H1 (cell line): ENCODE results near the gene YIF1A. TPM values are rescaled to one million over a fixed set of nuclear protein-coding genes. Genes with fewer than 3 reads are reported as not detected.

ENCODE experiments used
- CTCF ChIA-PET: fragments of 300-600 bp; sonication (Branson Sonifier 250); formaldehyde crosslinking; loops from one replicate; lab custom pipeline; 2021; ENCODE audit not compliant: partially characterized antibody; lab: Charles Lee
- POLR2A ChIA-PET: fragments of 300-600 bp; sonication (Branson Sonifier 250); formaldehyde crosslinking; loops from one replicate; lab custom pipeline; 2021; ENCODE audit warnings: inconsistent platforms; ENCODE audit not compliant: partially characterized antibody; lab: Charles Lee
- DNase-seq, 2 experiments: peaks; one replicate each; pipeline versions ENCODE4 v3.0.0 to v3.0.0-alpha.2; 2010 to 2022; ENCODE audit warnings: low spot score in 2 of 2, low read depth in 1 of 2, mixed read lengths in 1 of 2
- FAIRE-seq: peaks from 2 replicates; lab custom pipeline; 2011; peaks lifted over from hg19 to GRCh38; lab: Jason Lieb, UNC
- H2AFZ ChIP-seq: 2 replicates; pipeline ENCODE4 v1.8.1; 2012; ENCODE audit warnings: low read length, inconsistent platforms
- H2AK5ac ChIP-seq: 2 replicates; pipeline ENCODE4 v1.6.1; 2013; ENCODE audit warnings: low read depth, low read length
- H2BK120ac ChIP-seq: replicated peaks from 2 replicates; pipeline ENCODE3; 2013; ENCODE audit warnings: low read depth, low read length, inconsistent platforms
- H2BK12ac ChIP-seq: 2 replicates; pipeline ENCODE4 v1.6.1; 2013; ENCODE audit warnings: low read depth, low read length
- H2BK15ac ChIP-seq: 2 replicates; pipeline ENCODE4 v1.6.1; 2013; ENCODE audit warnings: low read length
- H2BK20ac ChIP-seq: 2 replicates; pipeline ENCODE4 v1.6.1; 2013; ENCODE audit warnings: low read length
- H2BK5ac ChIP-seq: 2 replicates; pipeline ENCODE4 v1.6.1; 2013; ENCODE audit warnings: low read depth, low read length
- H3K14ac ChIP-seq: 2 replicates; pipeline ENCODE4 v1.6.1; 2013; ENCODE audit warnings: inconsistent platforms; ENCODE audit not compliant: insufficient read length
- H3K18ac ChIP-seq: 2 replicates; pipeline ENCODE4 v1.6.1; 2013; ENCODE audit warnings: low read length; ENCODE audit errors: extremely low read depth
- H3K23ac ChIP-seq: 2 replicates; pipeline ENCODE4 v1.6.1; 2013; ENCODE audit warnings: inconsistent platforms; ENCODE audit not compliant: insufficient read length
- H3K23me2 ChIP-seq: 2 replicates; pipeline ENCODE4 v1.6.1; 2013; ENCODE audit warnings: low read depth, low read length
- H3K27ac ChIP-seq: 2 replicates; pipeline ENCODE4 v1.6.1; 2011; ENCODE audit warnings: low read depth, low read length, inconsistent platforms
- H3K27me3 ChIP-seq, 4 experiments: replicated peaks in 1 of 4; 1 replicate in 1 of 4; 2 replicates in 3 of 4; pipeline versions ENCODE4 v1.6.1 to v1.8.1; 2011 to 2013; ENCODE audit warnings: low read length in 3 of 4, mild to moderate bottlenecking in 3 of 4, inconsistent platforms in 2 of 4, mixed read lengths in 2 of 4, moderate library complexity in 1 of 4; ENCODE audit not compliant: control insufficient read depth in 3 of 4, insufficient read depth in 3 of 4; ENCODE audit errors: extremely low read depth in 1 of 4
- H3K36me3 ChIP-seq, 4 experiments: 2 replicates each; pipeline versions ENCODE4 v1.6.1 to v1.8.1; 2011 to 2013; ENCODE audit warnings: mild to moderate bottlenecking in 4 of 4, low read length in 3 of 4, moderate library complexity in 2 of 4, control low read depth in 1 of 4, inconsistent platforms in 1 of 4; ENCODE audit not compliant: insufficient read depth in 4 of 4, control insufficient read depth in 2 of 4
- H3K4ac ChIP-seq: replicated peaks from 2 replicates; pipeline ENCODE3; 2013; ENCODE audit warnings: low read length, low read depth, mixed read lengths, inconsistent platforms; ENCODE audit not compliant: insufficient read length
- H3K4me1 ChIP-seq, 4 experiments: replicated peaks in 1 of 4; 1 replicate in 1 of 4; 2 replicates in 3 of 4; pipeline versions ENCODE4 v1.6.1 to v1.8.1; 2011 to 2013; ENCODE audit warnings: low read length in 3 of 4, inconsistent platforms in 2 of 4, mixed read lengths in 1 of 4; ENCODE audit not compliant: insufficient read depth in 4 of 4, control insufficient read depth in 3 of 4
- H3K4me2 ChIP-seq, 2 experiments: 2 replicates each; pipeline versions ENCODE4 v1.6.1 to v1.8.1; 2011 to 2013; ENCODE audit warnings: low read depth in 2 of 2, low read length in 2 of 2, control low read depth in 1 of 2, inconsistent platforms in 1 of 2, mild to moderate bottlenecking in 1 of 2; ENCODE audit not compliant: insufficient read depth in 1 of 2
- H3K4me3 ChIP-seq, 4 experiments: fragments of 200-600, 300-600 bp in 1 of 4; sonication (generic), shearing (Covaris generic), sonication (Bioruptor Twin) in 1 of 4; 2 replicates each; pipeline versions ENCODE4 v1.5.1 to v1.8.1; 2011 to 2016; ENCODE audit warnings: low read length in 4 of 4, low read depth in 3 of 4, control low read depth in 2 of 4, inconsistent platforms in 2 of 4, mild to moderate bottlenecking in 2 of 4, mixed read lengths in 1 of 4, moderate library complexity in 1 of 4; ENCODE audit not compliant: insufficient read depth in 2 of 4; ENCODE audit errors: extremely low read depth in 1 of 4
- H3K56ac ChIP-seq: replicated peaks from 2 replicates; pipeline ENCODE3; 2013; ENCODE audit warnings: low read depth, mild to moderate bottlenecking, mixed read lengths, low read length, inconsistent platforms; ENCODE audit not compliant: insufficient read length
- H3K79me1 ChIP-seq: 2 replicates; pipeline ENCODE4 v1.6.1; 2013; ENCODE audit warnings: low read depth, low read length, control low read depth
- H3K79me2 ChIP-seq, 2 experiments: 2 replicates each; pipeline versions ENCODE4 v1.6.1 to v1.8.1; 2012 to 2013; ENCODE audit warnings: low read length in 2 of 2, mild to moderate bottlenecking in 2 of 2, inconsistent platforms in 1 of 2; ENCODE audit not compliant: insufficient read depth in 2 of 2, control insufficient read depth in 1 of 2
- H3K9ac ChIP-seq, 4 experiments: replicated peaks in 1 of 4; 1 replicate in 1 of 4; 2 replicates in 3 of 4; pipeline versions ENCODE4 v1.6.1 to v1.8.1; 2011 to 2013; ENCODE audit warnings: low read depth in 3 of 4, low read length in 3 of 4, control low read depth in 2 of 4, mild to moderate bottlenecking in 2 of 4, moderate library complexity in 2 of 4, inconsistent platforms in 1 of 4; ENCODE audit errors: extremely low read depth in 1 of 4
- H3K9me3 ChIP-seq, 2 experiments: 2 replicates each; pipeline versions ENCODE4 v1.6.1 to v1.8.1; 2012 to 2013; ENCODE audit warnings: mild to moderate bottlenecking in 2 of 2, moderate library complexity in 2 of 2, control low read depth in 1 of 2, inconsistent platforms in 1 of 2, low read depth in 1 of 2, low read length in 1 of 2, mixed read lengths in 1 of 2; ENCODE audit not compliant: insufficient read depth in 2 of 2
- H4K20me1 ChIP-seq, 2 experiments: replicated peaks in 1 of 2; 2 replicates each; pipeline versions ENCODE3 to v1.8.1; 2011 to 2013; ENCODE audit warnings: inconsistent platforms in 2 of 2, low read length in 2 of 2, mild to moderate bottlenecking in 1 of 2; ENCODE audit not compliant: insufficient read depth in 2 of 2, control insufficient read depth in 1 of 2
- H4K5ac ChIP-seq: 2 replicates; pipeline ENCODE4 v1.6.1; 2013; ENCODE audit warnings: low read length, low read depth, mixed read lengths, inconsistent platforms; ENCODE audit not compliant: insufficient read length
- H4K8ac ChIP-seq: 2 replicates; pipeline ENCODE4 v1.8.0; 2013; ENCODE audit warnings: mild to moderate bottlenecking, moderate library complexity, low read length, inconsistent platforms; ENCODE audit not compliant: insufficient read depth; ENCODE audit errors: extremely low read depth
- H4K91ac ChIP-seq: replicated peaks from 2 replicates; pipeline ENCODE3; 2013; ENCODE audit warnings: low read length, mixed read lengths, inconsistent platforms; ENCODE audit not compliant: insufficient read length
- CBX8 ChIP-seq: fragments of 300-800, 300-1000 bp; sonication (generic); IDR thresholded peaks from 2 replicates; pipeline ENCODE4 v1.7.1; 2016; ENCODE audit warnings: low read depth, low read length, borderline replicate concordance
- CTCF ChIP-seq, 3 experiments: IDR thresholded peaks; 1 replicate in 2 of 3; 2 replicates in 1 of 3; pipeline versions ENCODE4 v1.5.1 to v1.6.1; 2011; ENCODE audit warnings: low read length in 3 of 3, mild to moderate bottlenecking in 3 of 3, inconsistent platforms in 2 of 3, low read depth in 1 of 3, moderate library complexity in 1 of 3; ENCODE audit not compliant: insufficient read depth in 1 of 3; ENCODE audit errors: control extremely low read depth in 1 of 3
- PHF8 ChIP-seq: fragments of 200-600 bp; sonication (generic); conservative IDR thresholded peaks from 2 replicates; pipeline ENCODE4 v1.7.1; 2012; ENCODE audit warnings: low read depth, mild to moderate bottlenecking, inconsistent platforms, low read length, moderate library complexity
- SAP30 ChIP-seq: fragments of 300-600 bp; sonication (generic); IDR thresholded peaks from 2 replicates; pipeline ENCODE4 v1.7.1; 2012; ENCODE audit warnings: low read length, moderate library complexity, mild to moderate bottlenecking, inconsistent platforms; ENCODE audit not compliant: insufficient read depth, insufficient replicate concordance
- SP1 ChIP-seq: IDR thresholded peaks from 2 replicates; pipeline ENCODE4 v1.6.1; 2011; ENCODE audit warnings: low read depth, low read length
- TAF1 ChIP-seq: IDR thresholded peaks from 2 replicates; pipeline ENCODE4 v1.6.1; 2011; ENCODE audit warnings: mild to moderate bottlenecking, low read depth, low read length
- ZNF274 ChIP-seq: IDR thresholded peaks from 2 replicates; pipeline ENCODE4 v1.7.0; 2012; ENCODE audit warnings: low read length, borderline replicate concordance; ENCODE audit errors: extremely low read depth
- WGBS, 2 experiments: shearing (Covaris generic) in 1 of 2; methylation state at CpG; one replicate each; pipeline versions ENCODE4 v1.1.6 to v1.1.7; 2013 to 2015; ENCODE audit warnings: low lambda C conversion rate in 2 of 2, mixed read lengths in 2 of 2, inconsistent platforms in 1 of 2, low coverage in 1 of 2, missing lambda C conversion rate in 1 of 2; ENCODE audit not compliant: insufficient replicate concordance in 2 of 2, insufficient coverage in 1 of 2, insufficient read length in 1 of 2; ENCODE audit errors: extremely low coverage in 1 of 2, missing lambda C conversion rate in 1 of 2; 5-methylcytosine and 5-hydroxymethylcytosine counted together
- polyA plus RNA-seq, 7 experiments: library from polyadenylated mRNA; depleted of rRNA in 3 of 7; stranded (reverse) in 5 of 7; unstranded in 2 of 7; fragments of >200 nt in 5 of 7; fragments of 200-250 nt in 2 of 7; gene quantifications; 1 replicate in 5 of 7; 2 replicates in 1 of 7; 4 replicates in 1 of 7; pipeline versions ENCODE4 v1.2.1 to v1.2.3, GENCODE V29; 2011 to 2013; ENCODE audit warnings: missing spikeins in 2 of 7, mixed read lengths in 2 of 7
- total RNA-seq: library from RNA; stranded (reverse); fragmentation: NEBNext Ultra II Directional; extraction: Animal tissue kit (Norgen Biotek cat#: 25700); gene quantifications from 2 replicates; pipeline ENCODE4 v1.2.1, GENCODE V29; 2021

Gene YIF1A
- total and polyA plus RNA-seq, 2 of the 8 experiments (the other 6 are each of a cell fraction or from before 2014, with no cell fraction given), result 70.1 to 178 TPM

GRCh38 chr11:66268952-66269905 lies 19.7 kb downstream of the YIF1A start:
- peak in 1 of 2 experiments; percentile 70 for DNase-seq
- Histone ChIP-seq H2BK15ac (no peak overlapping the region), H3K79me1 (peaks cover 6% of the 10 kb centered on the region; the same call in 1 of the 2 replicates), H3K4me1 (peaks cover 0 to 5% (median 3%) of the 10 kb centered on the region in 4 experiments; a peak in 5 of 7 replicates), H2BK12ac (no peak overlapping the region), H4K91ac (no peak overlapping the region), H4K20me1 (peaks cover 5 to 14% of the 10 kb centered on the region in 2 experiments), H3K18ac (peak overlapping the region; percentile 88; the same call in 1 of the 2 replicates), H3K14ac (no peak overlapping the region), H2AK5ac (no peak overlapping the region), H3K27ac (no peak overlapping the region; the same call in 1 of the 2 replicates), H3K4me2 (peak overlapping the region; percentile 85 to 88), H3K9ac (peak overlapping the region; percentile 71 to 93 (median 88)), H2BK120ac (no peak overlapping the region), H3K9me3 (no peaks in the 10 kb centered on the region), H2BK20ac (no peak overlapping the region), H4K8ac (peak overlapping the region; percentile 85; the same call in 1 of the 2 replicates), H4K5ac (peak overlapping the region; percentile 77), H3K79me2 (peaks cover 0 to 13% of the 10 kb centered on the region in 2 experiments; a peak in 2 of 4 replicates), H3K23me2 (peaks cover 9% of the 10 kb centered on the region), H3K4me3 (peak overlapping the region; percentile 52 to 91 (median 82)), H3K23ac (no peak overlapping the region), H3K4ac (no peak overlapping the region), H2BK5ac (peak overlapping the region; percentile 98; the same call in 1 of the 2 replicates), H3K36me3 (peaks cover 7 to 25% (median 16%) of the 10 kb centered on the region in 4 experiments), H3K56ac (no peak overlapping the region), H3K27me3 (no peaks in the 10 kb centered on the region), H2AFZ (no peak overlapping the region)
- CTCF ChIA-PET, result interaction anchor here (0.6 to 6.6 kb wide), 9 partner anchors 8 to 322 kb away, joined by 3 to 48 read pairs (median 4); partner anchors contain the start of gene CNIH2
- no peak for FAIRE-seq
- POLR2A ChIA-PET, result interaction anchor here (0.6 to 9.0 kb wide), 7 partner anchors 12 to 354 kb away, joined by 3 to 125 read pairs (median 5); partner anchors contain the start of genes CNIH2 and YIF1A
- 9% methylated on average over 29 of the region's 32 CpGs; no CpG with 5 or more reads in 1 of the 2 experiments for WGBS, 2 experiments
- TF ChIP-seq ZNF274 (no peak), SAP30 (peak; percentile 37), PHF8 (peak; percentile 78), TAF1 (no peak), CTCF (IDR thresholded peaks at IDR 0.05; ENCODE audit: control extremely low read depth in 1 of 3, insufficient read depth in 1 of 3, low read depth in 1 of 3, low read length in 3 of 3) (peak in 2 of 3 experiments; percentile 40 to 44; a peak in 3 of 4 replicates), SP1 (no peak), CBX8 (no peak)
